Measurements from ENCODE around the gene MATR3.

The MATR3 gene

GRCh38 chr5:139262742-139263445 lies 30.6 kb upstream of the MATR3 start:
- Histone ChIP-seq H3K9me2 (replicated peaks; ENCODE audit: insufficient read depth, low read length) (no peaks in the 10 kb centered on the region), H3F3A (ENCODE audit: insufficient read depth) (no peaks in the 10 kb centered on the region), H3K36me3 (ENCODE audit: low read length) (no peaks in the 10 kb centered on the region), H3K4me2 (ENCODE audit: low read depth, low read length, poor library complexity, severe bottlenecking) (no peak overlapping the region), H3K4me3 (ENCODE audit: insufficient read depth, low read length, poor library complexity, severe bottlenecking) (no peak overlapping the region), H3K9me3 (ENCODE audit: insufficient read depth, low read length) (no peaks in the 10 kb centered on the region), H4K20me1 (ENCODE audit: low read depth, low read length) (no peaks in the 10 kb centered on the region), H3K27ac (ENCODE audit: low read depth, low read length) (no peak overlapping the region), H3K27me3 (ENCODE audit: low read length) (no peaks in the 10 kb centered on the region), H2AFZ (ENCODE audit: low read depth, low read length, severe bottlenecking) (no peak overlapping the region), H3K79me2 (ENCODE audit: insufficient read depth, low read length) (no peaks in the 10 kb centered on the region), H3K9ac (ENCODE audit: low read length) (no peak overlapping the region)
- TF ChIP-seq CTCF (IDR thresholded peaks at IDR 0.05; ENCODE audit: insufficient read depth, low read length, poor library complexity, severe bottlenecking) (peak; percentile 18), EZH2phosphoT487 (conservative IDR thresholded peaks at IDR 0.05; ENCODE audit: low read length) (no peak)

- Histone ChIP-seq H3K27ac (ENCODE audit: low read depth, low read length) (no peak overlapping the region), H3K4me2 (ENCODE audit: low read depth, low read length, poor library complexity, severe bottlenecking) (no peak overlapping the region), H3K9me2 (replicated peaks; ENCODE audit: insufficient read depth, low read length) (no peaks in the 10 kb centered on the region), H3K9ac (ENCODE audit: low read length) (no peak overlapping the region), H4K20me1 (ENCODE audit: low read depth, low read length) (no peaks in the 10 kb centered on the region), H3F3A (ENCODE audit: insufficient read depth) (no peaks in the 10 kb centered on the region), H3K36me3 (ENCODE audit: low read length) (no peaks in the 10 kb centered on the region), H3K9me3 (ENCODE audit: insufficient read depth, low read length) (no peaks in the 10 kb centered on the region), H2AFZ (ENCODE audit: low read depth, low read length, severe bottlenecking) (no peak overlapping the region), H3K79me2 (ENCODE audit: insufficient read depth, low read length) (no peaks in the 10 kb centered on the region), H3K4me3 (ENCODE audit: insufficient read depth, low read length, poor library complexity, severe bottlenecking) (no peak overlapping the region), H3K27me3 (ENCODE audit: low read length) (no peaks in the 10 kb centered on the region)
- TF ChIP-seq EZH2phosphoT487 (conservative IDR thresholded peaks at IDR 0.05; ENCODE audit: low read length): no peak
- no peak for TF ChIP-seq CTCF (IDR thresholded peaks at IDR 0.05; ENCODE audit: insufficient read depth, low read length, poor library complexity, severe bottlenecking)
Observed at GRCh38 chr5:139263536-139263935, 30.0 kb upstream of the MATR3 start.

- Histone ChIP-seq H3F3A (ENCODE audit: insufficient read depth) (no peaks in the 10 kb centered on the region), H2AFZ (ENCODE audit: low read depth, low read length, severe bottlenecking) (no peak overlapping the region), H3K4me2 (ENCODE audit: low read depth, low read length, poor library complexity, severe bottlenecking) (no peak overlapping the region), H3K9me2 (replicated peaks; ENCODE audit: insufficient read depth, low read length) (no peaks in the 10 kb centered on the region), H3K27me3 (ENCODE audit: low read length) (no peaks in the 10 kb centered on the region), H3K9me3 (ENCODE audit: insufficient read depth, low read length) (no peaks in the 10 kb centered on the region), H3K9ac (ENCODE audit: low read length) (no peak overlapping the region), H3K4me3 (ENCODE audit: insufficient read depth, low read length, poor library complexity, severe bottlenecking) (no peak overlapping the region), H4K20me1 (ENCODE audit: low read depth, low read length) (no peaks in the 10 kb centered on the region), H3K79me2 (ENCODE audit: insufficient read depth, low read length) (no peaks in the 10 kb centered on the region), H3K36me3 (ENCODE audit: low read length) (no peaks in the 10 kb centered on the region), H3K27ac (ENCODE audit: low read depth, low read length) (no peak overlapping the region)
- TF ChIP-seq EZH2phosphoT487 (conservative IDR thresholded peaks at IDR 0.05; ENCODE audit: low read length) (no peak), CTCF (IDR thresholded peaks at IDR 0.05; ENCODE audit: insufficient read depth, low read length, poor library complexity, severe bottlenecking) (no peak)
Observed at GRCh38 chr5:139263946-139264345, 29.6 kb upstream of the MATR3 start.
